K562 (cell line): Measurements from ENCODE around the gene CLCN6. TPM values are rescaled to one million over a fixed set of nuclear protein-coding genes. Genes with fewer than 3 reads are reported as not detected.

Source experiments
- ARID2 ChIP-seq: fragments of 450-650 bp; IDR thresholded peaks from 2 replicates; pipeline ENCODE4 v1.6.1; 2017; ENCODE audit warnings: antibody characterized with exemption, mild to moderate bottlenecking
- CREB3 ChIP-seq: fragments of 450-650 bp; conservative IDR thresholded peaks from 2 replicates; pipeline ENCODE4 v1.6.1; 2016; ENCODE audit warnings: missing genetic modification characterization, low read depth, mild to moderate bottlenecking, missing compliant biosample characterization, moderate library complexity
- EHMT2 ChIP-seq: fragments of 450-650 bp; IDR thresholded peaks from 2 replicates; pipeline ENCODE4 v1.6.1; 2018; ENCODE audit warnings: antibody characterized with exemption
- ERF ChIP-seq: fragments of 450-650 bp; formaldehyde crosslinking; IDR thresholded peaks from 2 replicates; pipeline ENCODE4 v1.4.0; 2020; ENCODE audit warnings: mild to moderate bottlenecking, mixed read lengths
- ETV6 ChIP-seq, 3 experiments: fragments of 150-350 bp in 1 of 3; sonication (generic) in 1 of 3; formaldehyde crosslinking in 1 of 3; IDR thresholded peaks; 2 replicates each; pipeline versions ENCODE4 v1.6.1 to v1.8.0; 2014 to 2022; ENCODE audit warnings: borderline replicate concordance in 2 of 3, low read depth in 2 of 3, antibody characterized with exemption in 1 of 3, low read length in 1 of 3, mild to moderate bottlenecking in 1 of 3, missing genetic modification reagents in 1 of 3
- MCM2 ChIP-seq: fragments of 450-650 bp; IDR thresholded peaks from 2 replicates; pipeline ENCODE4 v1.6.1; 2017; ENCODE audit warnings: low read depth, mild to moderate bottlenecking
- PHTF2 ChIP-seq: fragments of 250-450 bp; sonication (Bioruptor Pico); IDR thresholded peaks from 2 replicates; pipeline ENCODE4 v1.5.0; 2021; ENCODE audit warnings: mild to moderate bottlenecking
- POLR2AphosphoS2 ChIP-seq: IDR thresholded peaks from 2 replicates; pipeline ENCODE4 v1.6.1; 2012; ENCODE audit warnings: low read length, improper control_type of control experiment
- ZFP36 ChIP-seq: fragments of 150-350 bp; IDR thresholded peaks from 2 replicates; pipeline ENCODE4 v1.6.1; 2018; ENCODE audit warnings: low read length, low read depth; ENCODE audit not compliant: partially characterized antibody
- ZNF512 ChIP-seq: IDR thresholded peaks from 2 replicates; pipeline ENCODE4 v1.6.1; 2016; ENCODE audit warnings: missing genetic modification characterization, missing compliant biosample characterization
- ZNF609 ChIP-seq: sonication (generic); formaldehyde crosslinking; IDR thresholded peaks from 2 replicates; pipeline ENCODE4 v1.8.1; 2023; ENCODE audit warnings: missing genetic modification reagents, mild to moderate bottlenecking, borderline replicate concordance
- polyA plus RNA-seq, 8 experiments: library from polyadenylated mRNA; depleted of rRNA in 4 of 8; stranded (reverse) in 5 of 8; unstranded in 3 of 8; fragments of >200 nt; fragmentation: Nextera tagmentation in 2 of 8; fragmentation: Illumina TruSeq in 1 of 8; extraction: Ambion mirVana in 2 of 8; extraction: Trizol in 1 of 8; gene quantifications; 2 replicates each; pipeline versions ENCODE4 v1.2.1 to v1.2.3, GENCODE V29; 2011 to 2014; ENCODE audit warnings: inconsistent platforms in 1 of 8, missing spikeins in 1 of 8
- total RNA-seq, 7 experiments: library from RNA; depleted of rRNA in 6 of 7; stranded (reverse); fragments of >200 nt in 6 of 7; fragmentation: Illumina TruSeq in 2 of 7; extraction: Trizol in 2 of 7; gene quantifications; 2 replicates each; pipeline versions ENCODE4 v1.2.1 to v1.2.3, GENCODE V29; 2011 to 2021; ENCODE audit warnings: low replicate concordance in 1 of 7
- TF ChIP-seq, protein P1 (sequence below): IDR thresholded peaks from 3 replicates; pipeline ENCODE4 v1.6.1; 2011; ENCODE audit warnings: borderline replicate concordance, mild to moderate bottlenecking; ENCODE audit not compliant: insufficient read length, insufficient read depth
- TF ChIP-seq, protein P2 (sequence below): fragments of 250-450 bp; sonication (Bioruptor Pico); IDR thresholded peaks from 2 replicates; pipeline ENCODE4 v1.4.0; 2020; ENCODE audit warnings: mild to moderate bottlenecking, moderate library complexity

CLCN6 gene
- total and polyA plus RNA-seq, 9 of the 15 experiments (the other 6 are each of a cell fraction or from before 2014, with no cell fraction given), result 2.0 to 21.8 (median 13.6) TPM

- TF ChIP-seq, protein P1, sequence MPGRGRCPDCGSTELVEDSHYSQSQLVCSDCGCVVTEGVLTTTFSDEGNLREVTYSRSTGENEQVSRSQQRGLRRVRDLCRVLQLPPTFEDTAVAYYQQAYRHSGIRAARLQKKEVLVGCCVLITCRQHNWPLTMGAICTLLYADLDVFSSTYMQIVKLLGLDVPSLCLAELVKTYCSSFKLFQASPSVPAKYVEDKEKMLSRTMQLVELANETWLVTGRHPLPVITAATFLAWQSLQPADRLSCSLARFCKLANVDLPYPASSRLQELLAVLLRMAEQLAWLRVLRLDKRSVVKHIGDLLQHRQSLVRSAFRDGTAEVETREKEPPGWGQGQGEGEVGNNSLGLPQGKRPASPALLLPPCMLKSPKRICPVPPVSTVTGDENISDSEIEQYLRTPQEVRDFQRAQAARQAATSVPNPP, result no peak
- no peak for TF ChIP-seq ERF (CRISPR knock-in tag)
- no peak for TF ChIP-seq ZFP36
- TF ChIP-seq ZNF609 (CRISPR knock-in tag), result 0 out of 2 replicates have a peak, but pooled peaks have one; percentile 26
- no peak for TF ChIP-seq MCM2
- TF ChIP-seq POLR2AphosphoS2, result 0 out of 2 replicates have a peak, but pooled peaks have one; percentile 80
- TF ChIP-seq PHTF2 (CRISPR knock-in tag), result no peak
- TF ChIP-seq ZNF512 (tag), result no peak
- TF ChIP-seq ETV6 (IDR thresholded peaks at IDR 0.05; ENCODE audit: borderline replicate concordance in 1 of 2, low read depth in 2 of 2, low read length in 1 of 2), result no peak
- TF ChIP-seq ETV6 (CRISPR knock-in tag; IDR thresholded peaks at IDR 0.05; ENCODE audit: borderline replicate concordance), result no peak
- no peak for TF ChIP-seq CREB3 (tag)
- TF ChIP-seq EHMT2, result no peak
- TF ChIP-seq ARID2, result peak; percentile 69; the same call in 1 of the 2 replicates
- TF ChIP-seq, protein P2, sequence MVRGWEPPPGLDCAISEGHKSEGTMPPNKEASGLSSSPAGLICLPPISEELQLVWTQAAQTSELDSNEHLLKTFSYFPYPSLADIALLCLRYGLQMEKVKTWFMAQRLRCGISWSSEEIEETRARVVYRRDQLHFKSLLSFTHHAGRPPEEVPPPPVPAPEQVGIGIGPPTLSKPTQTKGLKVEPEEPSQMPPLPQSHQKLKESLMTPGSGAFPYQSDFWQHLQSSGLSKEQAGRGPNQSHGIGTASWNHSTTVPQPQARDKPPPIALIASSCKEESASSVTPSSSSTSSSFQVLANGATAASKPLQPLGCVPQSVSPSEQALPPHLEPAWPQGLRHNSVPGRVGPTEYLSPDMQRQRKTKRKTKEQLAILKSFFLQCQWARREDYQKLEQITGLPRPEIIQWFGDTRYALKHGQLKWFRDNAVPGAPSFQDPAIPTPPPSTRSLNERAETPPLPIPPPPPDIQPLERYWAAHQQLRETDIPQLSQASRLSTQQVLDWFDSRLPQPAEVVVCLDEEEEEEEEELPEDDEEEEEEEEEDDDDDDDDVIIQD (CRISPR knock-in tag), result no peak
Observed at GRCh38 chr1:11804666-11805421, 1.1 kb upstream of the CLCN6 start (continued).
